Pancreas (tissue), 10 donors: ENCODE data around the gene ING4. TPM values are rescaled to one million over a fixed set of nuclear protein-coding genes. Genes with fewer than 3 reads are reported as not detected.
A peak's percentile ranks its signal among the peaks of the same experiment; 100 is the strongest.

Experiments
- ATAC-seq, 4 donors: fragments of 200-7000 bp; cut with Tn5 transposase; one replicate each; pipeline versions ENCODE4 v1.8.0 to v1.9.1; 2020; ENCODE audit warnings: mild to moderate bottlenecking in 4 of 4, moderate library complexity in 4 of 4
- DNase-seq, 6 donors: peaks; one replicate each; pipeline ENCODE4 v3.0.0-alpha.2; 2020
- FAIRE-seq: peaks from 2 replicates; lab custom pipeline; 2012; peaks lifted over from hg19 to GRCh38; lab: Jason Lieb, UNC
- H3K27ac ChIP-seq, 4 donors: fragments of 200-600 bp; sonication (generic); 1 replicate in 3 of 4; 2 replicates in 1 of 4; pipeline versions ENCODE4 v1.5.0 to v1.8.0; 2020
- H3K27me3 ChIP-seq, 4 donors: fragments of 200-600 bp; one replicate each; pipeline ENCODE4 v1.8.0; 2021
- H3K36me3 ChIP-seq, 3 donors: fragments of 200-600 bp; sonication (generic) in 1 of 3; one replicate each; pipeline versions ENCODE4 v1.5.0 to v1.8.0; 2020 to 2021
- H3K4me1 ChIP-seq, 3 donors: fragments of 200-600 bp; one replicate each; pipeline ENCODE4 v1.8.0; 2021
- H3K4me3 ChIP-seq, 4 donors: fragments of 200-600 bp; sonication (generic) in 2 of 4; one replicate each; pipeline versions ENCODE4 v1.5.0 to v1.8.0; 2020 to 2021
- H3K9me3 ChIP-seq, 4 donors: fragments of 200-600 bp; one replicate each; pipeline ENCODE4 v1.8.0; 2021
- WGBS, 2 donors: extraction: QIAGEN DNeasy Blood & Tissue Kit; methylation state at CpG; one replicate each; pipeline ENCODE4 v1.1.7; 2013; 5-methylcytosine and 5-hydroxymethylcytosine counted together
- intact Hi-C, 3 donors: fragments of 100-400 bp; cut with DNase I; formaldehyde crosslinking; loops; one replicate each; pipeline versions ENCODE4 v1.11.1 to v1.14.2; 2022
- polyA plus RNA-seq, 2 donors: library from polyadenylated mRNA; stranded (reverse); fragments of 200-250 nt; gene quantifications; one replicate each; pipeline ENCODE4 v1.2.3, GENCODE V29; 2013
- total RNA-seq, 6 donors: library from RNA; stranded (reverse); fragmentation: NEBNext Ultra II Directional in 4 of 6; extraction: Animal tissue kit (Norgen Biotek cat#: 25700) in 4 of 6; gene quantifications; one replicate each; pipeline versions ENCODE4 v1.2.1 to v1.2.4, GENCODE V29; 2021 to 2023
- TF ChIP-seq, protein P1 (sequence below), 4 donors: fragments of 200-600 bp; sonication (generic) in 3 of 4; IDR thresholded peaks; one replicate each; pipeline versions ENCODE4 v1.5.0 to v1.8.0; 2021; ENCODE audit warnings: antibody characterized with exemption in 4 of 4
- donor health status: healthy with polysubstance abuse.
- donor health status: DM: no; HTN: no; CAD: no; lungs with moderate emphysema.
- donor health status: DM: no; HTN: no; CAD: no.
- donor health status: control.
- donor health status: control.
- donor health status: Bipolar disorder and iron deficiency.
- donor health status: DM: yes; HTN: yes; CAD: no.
- donor health status: DM: no; HTN: no; CAD: no.
- donor health status: DM: no; HTN: no; CAD: no.
- donor health status: DM: yes; HTN: yes; CAD: no.

ING4 gene
- total and polyA plus RNA-seq, 8 donors, result 9.0 to 29.6 (median 13.6) TPM

GRCh38 chr12:6618483-6619225, 44.3 kb downstream of the ING4 start:
- DNase-seq (no peak), ATAC-seq (no peak), FAIRE-seq (no peak)
- Histone ChIP-seq H3K4me1 (no peaks in the 10 kb centered on the region), H3K9me3 (no peaks in the 10 kb centered on the region), H3K36me3 (no peaks in the 10 kb centered on the region), H3K27me3 (no peaks in the 10 kb centered on the region), H3K27ac (no peak overlapping the region), H3K4me3 (no peak overlapping the region)
- WGBS, 2 donors, result 71 to 74% methylated on average over 4 to 5 of the region's 5 CpGs
- TF ChIP-seq, protein P1, sequence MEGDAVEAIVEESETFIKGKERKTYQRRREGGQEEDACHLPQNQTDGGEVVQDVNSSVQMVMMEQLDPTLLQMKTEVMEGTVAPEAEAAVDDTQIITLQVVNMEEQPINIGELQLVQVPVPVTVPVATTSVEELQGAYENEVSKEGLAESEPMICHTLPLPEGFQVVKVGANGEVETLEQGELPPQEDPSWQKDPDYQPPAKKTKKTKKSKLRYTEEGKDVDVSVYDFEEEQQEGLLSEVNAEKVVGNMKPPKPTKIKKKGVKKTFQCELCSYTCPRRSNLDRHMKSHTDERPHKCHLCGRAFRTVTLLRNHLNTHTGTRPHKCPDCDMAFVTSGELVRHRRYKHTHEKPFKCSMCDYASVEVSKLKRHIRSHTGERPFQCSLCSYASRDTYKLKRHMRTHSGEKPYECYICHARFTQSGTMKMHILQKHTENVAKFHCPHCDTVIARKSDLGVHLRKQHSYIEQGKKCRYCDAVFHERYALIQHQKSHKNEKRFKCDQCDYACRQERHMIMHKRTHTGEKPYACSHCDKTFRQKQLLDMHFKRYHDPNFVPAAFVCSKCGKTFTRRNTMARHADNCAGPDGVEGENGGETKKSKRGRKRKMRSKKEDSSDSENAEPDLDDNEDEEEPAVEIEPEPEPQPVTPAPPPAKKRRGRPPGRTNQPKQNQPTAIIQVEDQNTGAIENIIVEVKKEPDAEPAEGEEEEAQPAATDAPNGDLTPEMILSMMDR (IDR thresholded peaks at IDR 0.05), result no peak
- intact Hi-C loops, result no loop called here

- intact Hi-C loops, result no loop called here
- WGBS, 2 donors, result 68 to 70% methylated on average over 3 of the region's 3 CpGs
- H3K27ac ChIP-seq, result no peak overlapping the region
Observed at GRCh38 chr12:6615802-6616201, 47.1 kb downstream of the ING4 start.

DNA sequence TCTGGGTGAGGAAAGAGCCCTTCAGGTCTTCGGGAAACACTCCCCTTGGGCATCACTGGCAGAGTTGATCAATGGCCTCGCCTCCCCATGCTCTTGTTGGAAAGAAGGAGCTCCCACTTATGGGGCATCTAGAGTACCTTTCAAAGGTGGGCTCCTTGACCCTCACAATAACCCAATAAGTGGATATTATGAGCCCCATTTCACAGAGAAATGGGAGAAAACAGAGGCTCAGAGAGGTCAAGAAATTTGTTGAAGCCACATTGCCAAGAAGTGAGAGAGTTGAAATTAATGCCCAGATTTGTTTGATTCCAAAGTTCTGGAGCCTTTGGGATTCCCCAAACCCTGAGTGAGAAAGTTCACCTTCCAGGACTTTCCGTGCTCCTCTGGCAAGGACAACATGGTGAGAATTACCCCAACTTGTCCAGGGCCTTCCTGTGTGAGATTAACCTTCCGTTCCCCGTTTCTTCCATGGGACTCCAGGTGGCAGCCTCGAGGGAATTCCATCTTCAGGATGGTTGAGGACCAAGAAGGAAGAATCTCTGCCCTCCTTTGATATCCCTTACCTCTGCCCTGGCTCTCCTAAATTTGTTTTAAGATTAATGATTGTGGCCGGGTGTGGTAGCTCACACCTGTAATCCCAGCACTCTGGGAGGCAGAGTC, 48.3 kb downstream of the ING4 start:
- Histone ChIP-seq H3K27me3 (no peaks in the 10 kb centered on the region), H3K27ac (peak overlapping the region; percentile 72 to 88 (median 80)), H3K4me1 (peaks cover 13 to 18% (median 15%) of the 10 kb centered on the region in 3 donors), H3K36me3 (no peaks in the 10 kb centered on the region), H3K4me3 (no peak overlapping the region), H3K9me3 (no peaks in the 10 kb centered on the region)
- WGBS, 2 donors, result 41 to 48% methylated on average over 7 of the region's 7 CpGs
- no peak for FAIRE-seq
- intact Hi-C loops, result no loop called here
- no peak for ATAC-seq
- DNase-seq, result no peak
- TF ChIP-seq, protein P1 (IDR thresholded peaks at IDR 0.05), result no peak

More at GRCh38 chr12:6615802-6616201, 47.1 kb downstream of the ING4 start:
- H3K4me1 ChIP-seq, result peaks cover 13 to 18% (median 15%) of the 10 kb centered on the region in 3 donors
- ATAC-seq, result no peak
- no peak for FAIRE-seq
- H3K4me3 ChIP-seq, result no peak overlapping the region
- no peaks in the 10 kb centered on the region for H3K36me3 ChIP-seq
- H3K27me3 ChIP-seq, result no peaks in the 10 kb centered on the region
- DNase-seq, result no peak
- H3K9me3 ChIP-seq, result no peaks in the 10 kb centered on the region
- TF ChIP-seq, protein P1 (IDR thresholded peaks at IDR 0.05), result no peak

DNA sequence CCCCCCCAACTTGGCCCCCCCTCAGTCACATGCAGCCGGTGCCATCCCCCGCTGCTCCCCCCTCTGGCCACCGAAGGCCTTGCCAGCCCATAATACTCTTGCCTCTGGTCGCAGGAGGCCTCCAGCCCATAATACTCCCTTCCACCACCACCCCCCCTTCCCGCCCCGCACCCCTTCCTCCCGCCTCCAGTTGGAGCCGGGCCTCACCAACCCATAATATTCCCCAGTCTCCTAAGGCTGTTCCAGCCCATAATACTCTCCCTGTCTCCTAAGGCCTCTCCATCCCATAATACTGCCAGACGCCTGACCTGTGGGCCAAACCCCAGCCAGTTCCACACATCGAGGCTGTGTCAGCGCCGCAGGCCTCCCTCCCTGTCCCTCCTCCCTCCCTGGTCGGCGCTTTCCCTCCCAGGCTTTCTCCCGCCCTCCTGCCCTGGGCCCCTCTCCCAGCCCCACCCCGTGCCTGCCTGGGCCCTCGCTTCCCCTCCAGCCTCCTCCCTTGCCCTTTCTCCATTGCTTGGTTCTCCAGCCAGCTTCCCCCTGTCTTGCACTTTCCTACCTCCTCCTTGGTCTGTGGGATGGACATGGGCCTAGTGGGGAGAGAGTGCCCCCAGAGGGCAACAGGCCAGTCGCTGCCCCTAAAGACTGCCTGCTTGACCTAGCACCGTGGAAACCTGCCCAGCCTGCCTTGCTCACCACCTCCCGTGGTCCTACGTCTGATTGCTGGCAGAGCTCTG, 49.0 kb downstream of the ING4 start:
- Histone ChIP-seq H3K4me3 (no peak overlapping the region), H3K27ac (peak overlapping the region; percentile 72 to 88 (median 80)), H3K27me3 (no peaks in the 10 kb centered on the region), H3K9me3 (no peaks in the 10 kb centered on the region), H3K4me1 (peaks cover 13 to 18% (median 15%) of the 10 kb centered on the region in 3 donors), H3K36me3 (no peaks in the 10 kb centered on the region)
- FAIRE-seq (no peak), ATAC-seq (peak; percentile 80 to 86 (median 83)), DNase-seq (peak; percentile 84 to 95 (median 92))
- 5 to 6% methylated on average over 18 to 21 of the region's 21 CpGs for WGBS, 2 donors
- TF ChIP-seq, protein P1 (IDR thresholded peaks at IDR 0.05), result no peak
- intact Hi-C loops, result no loop called here
